ENCODE measurements around the gene FOXF1. TPM values are rescaled to one million over a fixed set of nuclear protein-coding genes. Genes with fewer than 3 reads are reported as not detected.

The FOXF1 gene
- total RNA-seq, 1 donor from 2014 or later, result 0.07 TPM

GRCh38 chr16:86533076-86533475 lies 22.7 kb downstream of the FOXF1 start:
- DNase-seq (ENCODE audit: low read depth, low spot score), result no peak

DNA sequence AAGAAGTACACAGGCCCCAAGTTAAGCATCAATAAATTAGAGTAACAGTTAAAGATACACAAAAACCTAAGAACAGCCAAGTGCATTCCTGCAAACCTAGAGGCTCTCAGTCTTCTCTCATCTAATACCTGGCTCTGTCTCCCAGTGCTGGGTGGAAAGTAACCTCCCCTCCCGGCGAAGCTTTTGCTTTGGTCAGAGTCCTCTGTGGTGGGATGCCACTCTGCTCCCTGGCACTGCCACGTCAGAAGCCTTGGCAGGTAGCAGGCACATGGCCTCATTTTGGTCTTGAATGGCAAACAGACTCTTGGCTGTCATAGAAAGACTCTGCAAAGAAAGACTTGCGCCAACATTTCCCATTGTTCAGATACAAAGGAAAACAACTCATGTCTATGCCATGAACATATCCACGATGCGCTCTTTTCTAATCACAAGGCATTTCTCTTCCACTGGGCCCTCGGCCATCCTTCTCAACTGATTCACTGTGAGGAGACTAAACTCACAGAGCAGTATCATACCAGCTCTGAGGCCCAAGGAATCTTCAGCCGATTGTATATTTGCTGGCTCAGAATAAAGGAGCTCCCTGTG lies 23.5 kb downstream of the FOXF1 start:
- DNase-seq (ENCODE audit: low read depth, low spot score), result no peak

GRCh38 chr16:86534779-86535615 lies 24.7 kb downstream of the FOXF1 start:
- DNase-seq (ENCODE audit: low read depth, low spot score), result no peak

DNA sequence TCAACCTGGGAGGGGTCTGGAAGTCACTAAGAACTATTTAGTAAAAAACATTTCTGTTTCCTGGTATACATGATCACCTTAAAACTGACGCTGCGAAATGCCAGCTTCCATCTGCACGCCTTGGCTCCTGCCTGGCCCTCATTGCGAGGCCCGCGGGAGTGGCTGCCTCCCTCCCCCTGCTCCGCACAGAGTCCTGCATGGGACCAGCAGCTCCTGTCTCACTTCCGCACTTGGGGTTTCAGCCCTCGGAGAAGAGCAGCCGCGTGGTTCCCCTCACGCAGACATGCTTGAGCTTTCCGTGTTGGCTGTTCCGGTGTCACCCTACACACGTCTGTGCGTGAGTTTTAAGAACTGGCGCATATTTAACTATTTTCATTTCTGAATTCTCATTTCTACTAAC lies 26.3 kb downstream of the FOXF1 start:
- no peak for DNase-seq (ENCODE audit: low read depth, low spot score)

DNA sequence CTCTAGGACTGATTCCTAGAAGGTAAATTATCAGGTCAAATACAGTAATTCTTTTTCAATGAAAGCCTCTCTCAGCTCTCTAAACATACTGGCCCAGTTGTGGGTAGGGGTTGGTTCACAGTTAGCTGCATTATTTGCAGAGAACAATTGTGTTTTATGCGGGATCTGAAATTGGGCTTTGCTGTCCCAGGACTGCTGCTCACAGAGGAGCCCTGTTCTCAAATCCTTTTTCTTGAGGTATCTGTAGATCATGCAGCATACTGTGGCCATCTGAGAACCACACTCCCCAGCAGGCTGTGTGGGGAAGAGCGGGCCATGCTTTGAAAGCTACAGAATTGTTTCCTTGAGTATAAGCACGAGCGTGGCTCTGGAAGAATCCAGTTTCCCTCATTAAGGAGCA lies 27.2 kb downstream of the FOXF1 start:
- no peak for DNase-seq (ENCODE audit: low read depth, low spot score)

DNA sequence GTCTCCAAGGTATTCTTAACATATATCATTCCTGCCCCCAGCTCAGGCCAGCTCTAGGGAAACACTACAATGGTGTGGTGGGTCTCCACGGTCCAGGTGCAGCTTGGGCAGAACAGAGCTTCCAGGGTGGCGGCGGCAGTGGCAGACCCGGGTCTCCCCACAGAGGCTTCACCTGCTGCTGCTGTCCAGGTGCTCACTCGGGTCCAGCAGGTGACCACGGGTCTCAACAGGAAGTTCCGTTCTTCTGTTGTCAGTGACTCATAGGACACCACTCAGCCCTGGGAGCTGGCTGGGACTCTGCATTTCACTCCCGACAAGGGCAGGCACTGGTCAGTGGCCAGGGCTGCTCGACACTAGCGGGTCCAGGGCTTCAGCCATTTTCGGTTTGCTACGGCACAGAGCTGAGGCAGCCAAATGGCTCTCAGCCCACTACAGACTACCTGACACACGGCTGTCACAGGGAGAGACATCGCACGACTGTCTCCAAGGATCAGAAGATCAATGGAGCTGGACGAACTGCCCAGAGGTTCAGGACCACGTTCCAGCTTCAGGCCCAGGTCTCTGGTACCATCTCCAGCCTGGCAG lies 28.0 kb downstream of the FOXF1 start:
- no peak for DNase-seq (ENCODE audit: low read depth, low spot score)

DNA sequence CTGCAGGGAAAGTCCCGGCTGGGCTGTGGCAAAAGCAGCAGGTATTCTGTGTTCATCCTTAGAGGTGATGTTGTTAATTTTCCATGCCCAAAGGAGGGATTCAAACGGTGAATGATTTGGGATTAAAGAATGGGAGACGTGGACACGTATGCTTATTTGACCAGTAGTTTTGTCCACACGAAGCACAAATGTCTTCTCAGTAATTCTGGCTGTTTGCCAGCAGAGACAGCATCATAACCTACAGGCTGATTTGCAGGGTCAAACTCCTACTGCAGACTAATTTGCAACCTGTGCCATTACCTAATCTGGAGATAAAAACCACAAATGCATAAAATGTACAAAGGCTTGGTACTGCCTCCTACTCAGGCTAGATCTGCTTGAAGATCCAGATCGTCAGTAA lies 30.6 kb downstream of the FOXF1 start:
- no peak for DNase-seq (ENCODE audit: low read depth, low spot score)

DNA sequence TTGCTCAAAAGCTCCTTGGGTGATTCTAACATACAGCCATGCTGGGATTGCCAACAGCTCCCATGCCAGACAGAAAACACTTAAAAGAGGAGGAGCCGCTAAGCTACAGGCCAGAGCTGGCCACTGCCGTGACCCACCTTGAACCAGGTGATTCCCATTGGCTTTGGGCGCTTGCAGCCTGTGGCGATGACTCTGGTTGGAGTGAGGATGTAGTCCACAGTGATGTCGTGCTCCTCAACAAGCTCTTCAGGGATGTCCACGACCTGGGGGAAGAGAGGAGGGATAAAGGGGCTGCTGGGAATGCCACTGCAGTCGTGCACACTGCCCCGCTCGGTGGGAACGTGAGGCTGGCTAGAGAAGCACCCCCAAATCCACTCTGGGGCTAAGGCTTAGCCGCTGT lies 31.2 kb downstream of the FOXF1 start:
- no peak for DNase-seq (ENCODE audit: low read depth, low spot score)

GRCh38 chr16:86542756-86543750 lies 32.7 kb downstream of the FOXF1 start:
- DNase-seq (ENCODE audit: low read depth, low spot score), result no peak

- no peak for DNase-seq (ENCODE audit: low read depth, low spot score)
Measured at GRCh38 chr16:86545481-86545880, 35.2 kb downstream of the FOXF1 start.

GRCh38 chr16:86545954-86546637 lies 35.8 kb downstream of the FOXF1 start:
- DNase-seq (ENCODE audit: low read depth, low spot score), result no peak

GRCh38 chr16:86546638-86547013 lies 36.3 kb downstream of the FOXF1 start:
- no peak for DNase-seq (ENCODE audit: low read depth, low spot score)

DNA sequence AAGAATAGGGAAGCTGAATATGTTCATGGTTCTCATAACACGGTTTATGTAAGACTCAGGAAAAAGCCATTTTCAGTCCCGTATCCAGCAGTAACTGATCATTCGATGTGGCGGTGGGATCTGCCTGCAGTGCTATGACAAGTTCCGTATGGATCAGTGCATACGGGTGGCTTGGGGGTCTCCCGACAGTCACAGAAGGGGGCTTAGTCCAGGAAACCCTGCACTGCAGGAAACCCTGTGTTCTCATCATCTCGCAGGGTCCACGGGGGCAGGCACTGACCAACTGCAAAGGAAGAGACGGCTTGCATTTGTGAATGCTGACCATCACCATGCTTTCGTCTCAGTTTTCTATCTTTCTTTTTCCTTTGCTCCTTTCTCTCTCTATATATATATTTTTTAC lies 37.0 kb downstream of the FOXF1 start:
- no peak for DNase-seq (ENCODE audit: low read depth, low spot score)

DNA sequence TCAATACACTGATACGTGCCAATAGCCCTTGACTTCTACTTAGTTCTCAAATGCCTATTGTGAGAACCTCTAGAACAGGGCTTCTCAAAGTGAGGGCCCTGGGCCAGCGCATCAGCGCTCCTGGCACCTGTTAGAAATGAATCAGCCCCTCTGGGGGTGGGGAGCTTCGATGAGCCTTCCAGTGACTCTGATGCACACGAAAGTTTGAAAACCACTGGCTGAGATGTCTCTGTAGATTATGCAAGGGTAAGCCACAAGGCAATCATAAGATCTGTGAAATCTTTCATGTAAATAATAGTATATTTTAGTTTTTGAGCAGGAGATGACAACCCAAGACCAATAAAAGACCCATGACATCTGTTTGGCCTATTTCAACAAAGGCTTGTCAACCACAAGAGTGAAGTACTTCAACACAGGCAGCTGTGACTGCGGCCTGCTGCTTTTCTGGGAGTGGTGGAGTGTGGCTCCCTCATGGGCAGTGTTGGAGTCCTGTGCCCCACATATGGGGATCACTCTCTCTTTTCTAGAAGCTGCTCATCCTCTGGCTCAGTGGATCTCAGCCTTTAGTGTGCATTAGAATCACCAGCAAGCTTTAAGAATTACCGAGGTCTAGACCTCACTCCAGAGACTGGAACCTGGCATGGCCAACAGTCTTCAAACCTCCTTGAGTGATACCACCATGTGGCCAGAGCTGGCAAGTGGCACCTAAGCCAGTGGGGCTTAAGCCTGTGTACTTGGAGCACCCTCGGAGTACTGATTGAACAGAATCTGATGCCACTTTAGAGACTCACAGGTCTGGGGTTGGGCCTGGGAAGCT lies 39.0 kb downstream of the FOXF1 start:
- DNase-seq (ENCODE audit: low read depth, low spot score), result no peak

GRCh38 chr16:86549893-86550190 lies 39.5 kb downstream of the FOXF1 start:
- DNase-seq (ENCODE audit: low read depth, low spot score), result no peak

DNA sequence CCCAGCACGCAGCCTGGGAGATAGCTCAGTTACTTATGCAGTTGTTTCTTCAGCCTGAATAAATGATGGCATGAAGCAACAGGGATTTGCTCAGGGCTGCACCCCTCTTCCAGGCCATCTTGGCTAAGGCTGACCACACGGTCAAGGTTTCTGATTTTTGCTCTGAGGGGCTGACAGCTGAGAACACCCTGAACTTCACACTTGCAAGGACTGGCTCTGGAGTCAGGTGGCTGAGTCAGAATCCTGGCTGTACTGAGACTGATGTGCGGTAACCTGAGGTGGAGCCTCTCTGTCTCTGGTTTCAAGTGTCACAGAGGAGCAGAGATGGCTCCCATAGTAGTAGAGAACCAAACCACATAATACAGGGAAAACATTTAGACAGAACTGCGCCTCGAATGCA lies 40.0 kb downstream of the FOXF1 start:
- DNase-seq (ENCODE audit: low read depth, low spot score), result no peak

- no peak for DNase-seq (ENCODE audit: low read depth, low spot score)
Measured at GRCh38 chr16:86553356-86553755, 43.0 kb downstream of the FOXF1 start.

DNA sequence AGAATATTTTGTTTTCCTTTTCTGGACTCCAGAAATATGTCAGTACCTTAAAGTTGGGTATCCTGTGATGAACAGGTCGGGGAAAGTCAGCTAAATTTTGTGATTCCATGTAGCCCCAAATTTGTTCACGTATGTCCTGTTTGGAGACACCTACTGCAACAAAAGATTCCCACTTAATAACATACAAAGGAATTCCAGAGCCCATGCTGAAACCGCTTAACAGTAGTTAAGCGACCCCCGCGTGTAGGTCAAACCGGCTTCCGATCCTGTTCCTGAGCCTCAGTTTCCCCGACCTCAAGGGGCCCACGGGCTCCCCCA lies 44.2 kb downstream of the FOXF1 start:
- DNase-seq (ENCODE audit: low read depth, low spot score), result no peak

GRCh38 chr16:86554917-86555703 lies 44.8 kb downstream of the FOXF1 start, which contains the start of gene MTHFSD:
Gene MTHFSD (minus strand): TSS chr16:86555235. CDS start chr16:86555184, 51 bp downstream.
- DNase-seq (ENCODE audit: low read depth, low spot score), result peak; percentile 65

GRCh38 chr16:86555704-86556075 lies 45.4 kb downstream of the FOXF1 start:
- no peak for DNase-seq (ENCODE audit: low read depth, low spot score)
